D341Med (cell line): Measurements from ENCODE around the gene ELL3.
"Not testable (repeated sequence)": the region's sequence is repeated elsewhere in the genome, so short reads cannot be mapped to it uniquely, and the experiment has no call there.

Experiments
- DNase-seq: peaks from one replicate; pipeline ENCODE4 v3.0.0; 2012; ENCODE audit warnings: low spot score

Gene ELL3, protein sequence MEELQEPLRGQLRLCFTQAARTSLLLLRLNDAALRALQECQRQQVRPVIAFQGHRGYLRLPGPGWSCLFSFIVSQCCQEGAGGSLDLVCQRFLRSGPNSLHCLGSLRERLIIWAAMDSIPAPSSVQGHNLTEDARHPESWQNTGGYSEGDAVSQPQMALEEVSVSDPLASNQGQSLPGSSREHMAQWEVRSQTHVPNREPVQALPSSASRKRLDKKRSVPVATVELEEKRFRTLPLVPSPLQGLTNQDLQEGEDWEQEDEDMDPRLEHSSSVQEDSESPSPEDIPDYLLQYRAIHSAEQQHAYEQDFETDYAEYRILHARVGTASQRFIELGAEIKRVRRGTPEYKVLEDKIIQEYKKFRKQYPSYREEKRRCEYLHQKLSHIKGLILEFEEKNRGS

DNA sequence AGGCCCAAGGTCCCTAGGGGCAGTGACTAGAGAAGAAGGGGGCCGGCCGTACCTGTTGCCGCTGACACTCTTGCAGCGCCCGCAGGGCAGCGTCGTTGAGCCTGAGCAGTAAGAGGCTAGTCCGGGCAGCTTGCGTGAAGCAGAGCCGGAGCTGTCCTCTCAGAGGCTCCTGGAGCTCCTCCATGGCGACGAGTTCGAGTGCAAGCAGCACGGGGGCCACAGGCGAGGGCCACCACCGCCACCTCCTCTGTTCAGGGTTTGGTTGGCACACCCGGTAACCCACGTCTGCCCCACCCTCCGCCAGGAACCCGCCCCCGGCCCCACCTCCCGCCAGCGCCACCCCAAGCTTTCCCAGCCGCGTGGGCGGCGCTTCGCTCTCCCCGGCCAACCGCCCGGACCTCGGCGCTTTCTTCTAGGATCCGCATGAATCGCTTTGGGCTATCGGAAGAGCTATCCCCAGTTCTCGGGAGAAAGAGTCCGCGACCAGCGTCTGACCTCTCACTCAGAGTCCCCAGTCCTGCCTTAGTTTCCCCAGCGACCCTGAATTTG is at the start of gene ELL3:
ELL3 (minus strand) TSS at position 249 of the 549 bp plus-strand sequence; CDS start at position 184, 65 bp downstream.
- DNase-seq = peak; percentile 88

DNA sequence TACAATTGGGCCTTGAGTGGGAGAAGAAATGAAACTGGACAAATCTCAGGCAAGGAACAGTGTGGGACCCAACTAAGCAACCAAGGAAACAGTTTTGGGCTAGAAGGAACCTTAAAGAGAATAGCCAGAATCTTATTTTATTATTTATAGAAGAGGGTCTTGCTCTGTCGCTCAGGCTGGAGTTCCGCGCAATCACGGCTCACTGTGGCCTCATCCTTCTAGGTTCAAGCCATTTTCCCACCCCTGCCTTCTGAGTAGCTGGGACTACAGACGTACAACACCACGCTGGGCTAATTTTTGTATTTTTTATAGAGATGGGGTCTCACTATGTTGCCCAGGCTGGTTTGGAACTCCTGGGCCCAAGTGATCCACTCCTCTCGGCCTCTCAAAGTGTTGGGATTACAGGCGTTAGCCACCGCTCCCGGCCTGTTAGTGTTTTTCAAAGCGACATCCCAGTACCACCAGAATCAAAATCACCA is 49.3 kb upstream of the ELL3 start:
- no peak for DNase-seq

DNA sequence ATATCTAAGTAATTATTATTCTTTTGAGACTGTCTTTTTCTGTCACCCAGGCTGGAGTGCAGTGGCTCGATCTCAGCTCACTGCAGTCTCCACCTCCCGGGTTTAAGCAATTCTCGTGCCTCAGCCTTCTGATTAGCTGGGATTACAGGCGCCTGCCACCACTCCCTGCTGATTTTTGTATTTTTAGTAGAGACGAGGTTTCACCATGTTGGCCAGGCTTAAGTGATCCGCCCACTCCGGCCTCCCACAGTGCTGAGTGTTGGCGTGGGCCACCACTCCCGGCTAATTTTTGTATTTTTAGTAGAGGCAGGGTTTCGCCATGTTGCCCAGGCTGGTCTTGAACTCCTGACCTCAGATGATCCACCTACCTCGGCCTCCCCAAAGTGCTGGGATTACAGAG is 48.5 kb upstream of the ELL3 start:
- not testable (repeated sequence) for DNase-seq

DNA sequence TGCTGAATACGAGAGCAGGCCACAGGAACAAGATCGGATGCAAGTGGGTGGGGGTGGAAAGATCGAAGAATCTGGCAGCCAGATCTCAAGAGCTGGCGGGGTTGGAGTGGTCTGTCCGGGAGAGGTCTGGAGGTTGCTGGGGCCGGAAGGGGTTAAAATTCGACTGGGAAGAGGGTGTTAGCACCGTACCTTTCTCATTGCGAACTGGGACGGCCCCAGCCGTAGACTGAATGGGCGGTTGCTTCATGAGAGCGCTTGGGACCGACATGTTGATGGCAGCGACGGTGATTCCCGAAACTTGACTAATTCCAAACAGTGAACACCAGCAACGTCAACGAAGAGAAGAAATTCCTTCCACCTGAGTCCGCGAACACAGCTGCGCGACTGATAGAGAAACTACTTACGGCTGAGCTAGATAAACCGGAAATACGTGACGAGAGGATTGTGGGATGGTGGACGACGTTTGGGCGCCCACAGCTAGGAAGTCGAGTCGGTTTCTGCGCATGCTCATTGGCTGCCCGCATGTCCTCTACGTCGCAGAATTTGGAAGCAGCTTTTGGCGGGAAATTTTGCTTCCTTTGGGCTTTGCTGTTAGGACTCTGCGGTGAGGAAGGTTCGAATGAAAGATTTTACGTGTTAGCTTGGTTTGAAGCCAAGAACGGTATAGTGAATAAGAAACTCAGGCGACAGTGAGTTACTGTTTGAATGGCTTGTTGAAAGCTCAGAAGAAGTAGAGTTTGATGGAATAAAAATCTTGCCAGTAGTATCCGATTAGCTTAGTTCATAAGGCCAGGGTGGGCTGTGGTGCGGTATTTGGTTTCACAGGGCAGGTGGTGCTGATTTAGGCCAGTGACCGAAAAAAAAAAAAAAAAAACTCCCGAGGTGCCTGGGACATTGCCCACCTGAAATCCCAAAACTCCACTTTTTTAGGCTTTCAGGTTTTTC is 47.8 kb upstream of the ELL3 start, which contains the start of gene MFAP1:
MFAP1 (minus strand) TSS at position 389 of the 945 bp plus-strand sequence; CDS start at position 268, 121 bp downstream.
- peak; percentile 93 for DNase-seq

DNA sequence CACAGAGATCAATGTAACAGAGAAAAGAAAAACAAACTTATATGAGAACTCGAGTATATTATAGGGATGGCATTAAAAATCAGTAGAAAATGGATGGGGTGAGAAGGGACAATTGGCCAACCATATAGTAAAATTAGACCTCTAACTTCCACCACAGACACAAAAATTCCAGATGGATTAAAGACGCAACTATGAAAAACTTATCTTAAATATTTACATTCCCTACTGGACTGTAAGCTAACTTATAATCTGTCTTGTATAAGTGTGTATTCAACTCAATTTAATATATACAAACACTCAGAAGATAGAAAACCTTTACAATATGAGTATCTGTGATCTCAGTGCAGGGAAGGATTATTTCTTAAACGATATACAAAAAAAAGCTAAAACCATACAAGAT is 44.7 kb upstream of the ELL3 start:
- DNase-seq = no peak

DNA sequence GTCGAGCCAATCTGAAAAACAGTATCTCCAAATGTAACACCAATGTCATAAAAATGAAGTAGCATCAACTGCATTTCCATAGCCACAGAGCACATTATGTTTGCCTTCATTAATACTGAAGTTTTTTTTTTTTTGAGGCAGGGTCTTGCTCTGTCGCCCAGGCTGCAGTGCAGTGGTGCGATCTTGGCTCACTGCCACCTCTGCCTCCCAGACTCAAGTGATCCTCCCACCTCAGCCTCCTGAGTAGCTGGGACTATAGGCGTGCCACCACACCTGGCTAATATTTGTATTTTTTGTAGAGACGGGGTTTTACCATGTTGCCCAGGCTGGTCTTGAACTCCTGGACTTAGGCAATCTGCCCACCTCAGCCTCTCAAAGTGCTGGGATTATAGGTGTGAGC is 38.3 kb upstream of the ELL3 start:
- DNase-seq = not testable (repeated sequence)

DNA sequence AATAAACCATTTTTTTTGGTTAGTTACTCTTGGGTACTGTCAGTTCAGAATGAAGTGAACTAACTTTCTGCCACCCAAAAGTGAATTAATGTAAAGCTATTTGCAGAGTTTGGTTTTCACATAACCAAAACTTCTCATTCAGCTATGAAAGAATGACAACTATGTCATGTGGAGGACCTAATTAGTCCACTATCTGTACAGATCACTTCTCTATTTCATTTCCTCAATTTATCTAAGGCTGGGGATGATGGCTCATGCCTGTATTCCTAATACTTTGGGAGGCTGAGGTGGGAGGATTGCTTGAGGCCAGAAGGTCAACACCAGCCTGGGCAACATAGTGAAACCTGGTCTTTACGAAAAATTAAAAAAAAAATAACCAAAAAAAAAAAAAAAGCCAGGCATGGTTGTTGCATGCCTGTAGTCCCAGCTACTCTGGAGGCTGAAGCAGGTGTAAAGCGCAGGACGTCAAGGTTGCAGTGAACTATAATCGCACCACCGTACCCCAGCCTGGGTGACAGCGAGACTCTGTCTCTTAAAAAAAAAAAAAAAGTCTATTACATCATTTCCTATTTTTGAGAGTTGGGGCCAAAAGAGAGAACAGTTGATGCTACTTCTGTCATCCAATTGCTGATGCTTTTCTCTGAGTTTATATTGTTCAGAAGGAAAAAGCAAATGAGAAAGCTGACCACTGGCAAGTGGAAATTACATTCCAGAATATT is 32.4 kb upstream of the ELL3 start:
- DNase-seq = no peak

DNA sequence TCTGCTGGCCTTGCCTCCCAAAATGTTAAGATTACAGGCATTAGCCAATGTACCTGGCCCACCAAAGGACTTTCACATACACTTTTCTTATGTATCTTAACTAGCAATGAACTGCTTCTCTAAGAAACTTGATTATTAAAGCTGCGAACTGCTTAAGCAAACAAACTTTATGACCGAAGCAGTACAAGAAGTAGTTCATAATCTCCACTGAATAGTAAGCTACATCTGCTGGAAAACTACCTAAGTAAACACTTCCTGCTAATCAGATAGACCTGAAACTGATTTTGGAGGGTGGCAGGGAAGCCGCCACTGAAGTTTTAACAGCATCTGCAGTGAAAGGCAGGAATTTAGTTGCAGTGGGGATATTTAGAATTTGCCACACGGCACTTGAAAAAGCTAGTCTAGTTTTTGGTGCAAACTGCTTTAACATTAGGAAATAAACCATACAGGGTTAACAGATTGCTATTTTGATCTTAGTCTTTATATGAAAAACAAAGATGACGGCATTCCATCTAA is 31.7 kb upstream of the ELL3 start:
- no peak for DNase-seq

DNA sequence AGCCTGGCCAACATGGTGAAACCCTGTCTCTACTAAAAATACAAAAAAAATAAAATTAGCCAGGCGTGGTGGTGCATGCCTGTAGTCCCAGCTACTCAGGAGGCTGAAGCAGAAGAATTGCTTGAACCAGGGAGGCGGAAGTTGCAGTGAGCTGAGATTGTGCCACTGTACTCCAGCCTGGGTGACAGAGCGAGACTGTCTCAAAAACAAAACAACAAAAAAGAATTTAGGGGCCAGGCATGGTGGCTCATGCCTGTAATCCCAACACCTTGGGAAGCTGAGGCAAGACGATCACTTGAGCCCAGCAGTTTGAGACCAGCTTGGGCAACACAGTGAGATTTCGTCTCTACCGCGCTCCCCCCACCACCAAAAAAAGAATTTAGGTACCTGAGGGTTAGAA is 25.9 kb upstream of the ELL3 start:
- not testable (repeated sequence) for DNase-seq

DNA sequence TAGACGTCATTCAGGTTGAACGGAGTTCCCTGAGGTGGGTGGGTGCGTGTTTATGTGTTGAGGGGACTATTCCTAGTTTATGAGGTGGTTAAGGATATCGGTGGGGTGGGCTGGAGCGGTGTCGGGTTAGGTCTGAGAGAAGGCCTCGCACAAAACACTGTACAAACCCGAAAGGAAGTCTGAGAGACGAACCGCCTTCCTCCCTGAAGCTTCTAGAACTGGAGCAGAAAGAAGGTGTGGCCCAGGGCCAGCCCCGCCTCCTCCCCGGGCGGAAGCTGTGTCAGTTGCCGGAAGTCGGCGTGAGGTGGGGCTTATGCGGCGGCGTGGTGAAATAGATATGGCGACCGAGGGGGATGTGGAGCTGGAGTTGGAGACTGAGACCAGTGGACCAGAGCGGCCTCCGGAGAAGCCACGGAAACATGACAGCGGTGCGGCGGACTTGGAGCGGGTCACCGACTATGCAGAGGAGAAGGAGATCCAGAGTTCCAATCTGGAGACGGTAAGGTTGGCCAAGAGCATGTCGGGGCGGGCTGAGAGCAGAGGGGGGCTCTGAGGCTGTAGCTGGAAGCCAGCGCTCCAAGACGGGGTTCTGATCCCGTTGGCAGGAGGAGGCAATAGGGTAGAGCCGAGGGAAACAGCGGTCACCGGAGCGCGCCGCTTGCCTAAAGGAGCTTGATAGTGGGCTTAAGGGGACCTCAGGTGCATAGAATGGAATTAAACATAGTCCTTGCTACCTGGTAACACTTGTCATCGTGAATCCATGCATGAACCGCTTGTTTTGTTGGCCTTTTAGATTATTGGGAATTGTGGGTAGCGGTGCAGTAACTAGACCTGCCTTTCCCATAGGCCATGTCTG is 23.7 kb upstream of the ELL3 start, which contains the start of gene HYPK:
HYPK (plus strand) TSS at position 314 of the 856 bp plus-strand sequence; CDS start at position 338, 24 bp downstream.
- peak; percentile 90 for DNase-seq

DNA sequence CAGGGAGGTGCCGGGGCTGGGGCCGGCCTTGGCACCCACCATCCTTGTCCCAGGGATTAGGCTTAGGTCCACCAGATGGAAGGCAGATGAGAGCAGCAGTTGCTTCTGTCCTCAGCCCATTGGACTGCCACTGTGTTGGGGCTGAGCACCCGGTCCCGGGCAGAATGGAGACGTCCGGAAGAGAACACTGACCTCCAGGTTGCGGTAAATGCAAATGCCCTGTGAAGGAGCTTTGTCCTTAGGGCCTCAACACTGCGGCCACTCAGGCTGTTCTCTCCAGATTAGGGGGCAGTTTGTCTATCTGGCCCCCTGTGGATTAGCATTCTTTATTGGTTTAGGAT is 23.1 kb upstream of the ELL3 start, which contains the start of gene SERINC4:
SERINC4 (minus strand) TSS at position 276 of the 341 bp plus-strand sequence; CDS start at position 42, 234 bp downstream.
- DNase-seq = peak; percentile 55

DNA sequence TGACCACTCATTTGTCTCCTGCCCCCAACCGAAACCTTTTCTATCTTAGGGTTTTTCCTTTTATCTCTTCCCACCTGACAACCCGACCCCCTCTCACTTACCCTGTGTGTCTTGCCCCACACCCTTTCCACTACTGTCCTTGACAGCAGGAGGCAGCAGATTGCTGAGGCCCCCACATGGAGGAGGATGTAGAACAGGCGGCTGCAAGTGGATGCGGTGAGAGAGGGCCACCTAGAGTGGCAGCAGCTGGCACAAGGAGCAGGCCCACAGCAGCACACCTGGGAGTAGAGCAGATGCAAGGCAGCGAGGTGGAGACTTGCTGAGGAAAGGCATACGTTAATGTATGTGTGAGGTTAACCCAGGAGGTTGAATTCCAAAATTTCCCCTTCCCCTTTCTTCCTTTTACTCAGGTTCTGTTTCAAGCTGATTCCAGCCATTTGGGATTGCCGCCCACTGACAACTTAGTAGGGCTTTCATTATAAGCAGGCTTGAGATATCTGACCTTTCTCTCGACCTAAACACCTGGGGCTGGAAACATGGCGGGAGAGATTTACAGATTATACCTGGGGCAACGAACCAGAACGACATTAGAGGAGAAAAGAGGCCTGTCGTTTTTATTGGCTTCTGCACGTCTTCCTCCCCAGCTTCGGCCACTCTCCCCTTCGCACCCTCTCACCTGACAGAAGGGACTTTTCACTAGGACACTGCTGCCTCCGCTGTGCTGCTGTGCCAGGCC is 22.6 kb upstream of the ELL3 start:
- peak; percentile 49 for DNase-seq

DNA sequence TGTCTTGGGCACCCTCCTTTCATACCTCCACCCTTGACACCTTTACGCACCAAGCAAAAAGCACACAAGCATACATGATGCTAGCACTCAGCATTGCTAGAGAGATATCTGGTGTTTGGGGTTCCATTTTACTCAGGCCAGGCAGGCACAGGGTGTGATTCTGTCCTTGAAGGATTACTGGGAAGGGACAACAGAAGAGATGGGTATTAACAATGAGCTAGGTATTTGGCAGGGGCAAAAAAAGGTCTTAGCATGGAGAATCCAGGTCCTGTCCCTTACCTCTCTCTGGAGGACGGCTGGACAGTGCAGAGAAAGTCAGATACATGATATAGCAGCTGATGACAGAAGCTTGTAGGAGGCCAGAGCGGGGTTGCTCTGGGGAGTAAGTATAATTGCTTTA is 19.8 kb upstream of the ELL3 start:
- no peak for DNase-seq

DNA sequence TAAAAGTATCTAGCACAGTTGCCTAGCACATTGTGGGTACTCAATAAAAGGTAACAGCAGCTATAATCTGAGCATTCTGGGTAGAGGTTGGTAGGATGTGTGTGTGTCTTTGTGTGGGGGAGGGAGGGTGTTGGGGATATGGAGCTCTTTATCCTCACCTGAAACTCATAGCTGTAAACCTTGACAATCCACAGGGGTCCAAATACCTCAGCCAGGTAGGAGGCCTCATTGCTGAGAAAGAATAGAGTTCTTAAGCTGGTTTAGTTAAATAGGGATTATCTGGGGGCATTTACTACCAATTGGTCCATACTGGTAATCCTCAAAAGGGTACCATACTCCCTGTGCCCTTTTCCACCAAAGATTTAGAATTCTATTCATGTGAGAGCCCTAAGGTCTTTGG is 19.2 kb upstream of the ELL3 start:
- DNase-seq = no peak

DNA sequence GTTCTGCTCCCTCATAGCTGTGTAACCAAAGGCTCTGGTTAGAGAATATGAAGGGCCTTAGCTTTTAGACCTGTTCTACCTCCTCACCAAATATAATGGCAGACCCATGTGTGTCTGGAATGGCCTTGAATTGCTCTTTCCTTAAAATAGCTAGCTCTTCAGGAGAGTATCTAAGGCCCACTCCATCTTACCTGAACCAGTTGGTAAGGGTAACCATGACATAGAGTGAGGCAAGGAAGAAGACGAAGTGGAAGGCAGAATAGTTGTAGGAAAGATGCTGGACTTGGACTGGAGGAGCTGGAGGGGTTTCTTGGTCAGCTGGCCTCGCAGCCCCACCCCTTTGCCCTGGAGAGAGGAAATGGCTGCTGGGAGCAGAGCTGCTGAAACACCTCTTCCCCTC is 18.4 kb upstream of the ELL3 start:
- DNase-seq = no peak

DNA sequence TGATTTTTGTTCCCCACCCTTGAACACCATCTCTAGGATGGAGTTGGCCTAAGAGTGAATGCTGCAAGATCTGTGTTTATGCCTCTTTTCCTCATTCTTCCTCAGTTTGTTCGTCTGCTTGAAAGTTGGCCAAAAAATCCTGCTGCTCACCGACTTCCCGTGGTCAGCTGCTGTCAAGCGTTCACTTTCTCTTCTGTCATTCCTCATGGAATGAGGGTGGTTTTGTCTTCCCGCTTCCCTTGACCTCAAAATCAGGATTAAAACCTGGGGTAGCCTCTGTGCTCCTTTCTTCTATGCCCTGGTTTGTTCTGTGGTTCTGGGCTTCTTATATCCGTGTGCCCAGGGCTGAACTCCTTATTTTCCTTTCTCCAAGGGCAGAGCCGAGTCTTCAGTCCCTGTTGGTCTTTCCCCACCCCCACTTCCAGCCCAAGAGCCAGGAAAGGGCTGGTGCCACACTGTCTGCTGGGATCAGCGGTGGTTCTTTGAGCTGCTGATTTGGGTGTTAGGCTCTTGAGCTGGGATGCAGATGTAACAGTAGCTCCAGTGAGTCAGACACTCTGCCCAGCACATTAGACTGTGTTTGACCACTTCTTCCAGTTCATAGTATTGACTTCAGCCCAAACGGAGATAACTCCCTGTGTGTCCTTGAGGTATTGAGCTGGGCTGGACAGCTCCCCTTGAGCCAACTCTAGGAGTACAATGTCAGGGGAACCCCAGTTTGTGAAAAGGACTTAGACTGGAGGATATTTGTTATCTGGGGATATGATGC is 17.7 kb upstream of the ELL3 start:
- DNase-seq = no peak

DNA sequence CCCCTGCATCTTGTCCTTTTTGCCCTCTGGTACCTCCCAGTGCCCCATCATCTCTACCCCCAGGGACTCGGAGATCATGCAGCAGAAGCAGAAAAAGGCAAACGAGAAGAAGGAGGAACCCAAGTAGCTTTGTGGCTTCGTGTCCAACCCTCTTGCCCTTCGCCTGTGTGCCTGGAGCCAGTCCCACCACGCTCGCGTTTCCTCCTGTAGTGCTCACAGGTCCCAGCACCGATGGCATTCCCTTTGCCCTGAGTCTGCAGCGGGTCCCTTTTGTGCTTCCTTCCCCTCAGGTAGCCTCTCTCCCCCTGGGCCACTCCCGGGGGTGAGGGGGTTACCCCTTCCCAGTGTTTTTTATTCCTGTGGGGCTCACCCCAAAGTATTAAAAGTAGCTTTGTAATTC is 16.9 kb upstream of the ELL3 start:
- DNase-seq = no peak

DNA sequence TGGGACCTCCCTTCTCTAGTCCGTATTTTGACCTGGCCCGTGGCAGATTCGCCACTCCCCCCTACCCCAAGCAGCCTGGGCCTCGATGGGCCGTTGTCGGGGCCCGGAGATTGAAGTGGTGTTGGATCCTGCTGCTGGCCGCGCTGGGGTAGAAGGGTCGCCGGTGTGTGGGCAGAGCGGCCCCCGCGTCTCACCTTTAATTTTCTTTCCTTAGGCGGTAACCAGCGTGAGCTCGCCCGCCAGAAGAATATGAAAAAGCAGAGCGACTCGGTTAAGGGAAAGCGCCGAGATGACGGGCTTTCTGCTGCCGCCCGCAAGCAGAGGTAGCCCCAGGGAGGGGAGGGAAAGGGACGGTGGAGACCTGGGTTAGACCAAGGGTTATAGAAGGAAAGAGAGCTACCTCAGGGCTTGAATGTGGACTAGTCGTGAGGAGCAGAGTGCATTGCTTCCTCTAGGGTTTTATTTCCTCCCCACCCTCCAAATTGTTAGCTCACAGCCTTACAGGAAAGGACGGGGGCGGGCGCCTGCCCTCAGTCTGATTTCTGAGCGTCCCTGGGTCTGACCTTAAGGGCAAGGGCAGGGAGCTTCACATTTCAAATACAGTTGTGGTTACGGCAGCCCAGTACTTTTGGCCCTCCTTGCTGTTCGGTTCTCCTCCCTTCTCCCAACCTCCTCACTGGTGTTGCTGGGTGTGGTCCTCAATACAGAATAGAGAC is 16.2 kb upstream of the ELL3 start:
- DNase-seq = no peak
